Panc1 (cell line): ENCODE measurements around the gene JAML.

Experiments used
- POLR2AphosphoS5 ChIP-seq: IDR thresholded peaks from 2 replicates; pipeline ENCODE4 v1.6.1; 2012; ENCODE audit warnings: mild to moderate bottlenecking, low read depth, low read length, moderate library complexity
- SIN3A ChIP-seq: IDR thresholded peaks from 2 replicates; pipeline ENCODE4 v1.6.1; 2012; ENCODE audit warnings: low read depth, mild to moderate bottlenecking, low read length, moderate library complexity, borderline replicate concordance; ENCODE audit not compliant: insufficient read depth
- TCF7L2 ChIP-seq: IDR thresholded peaks from 2 replicates; pipeline ENCODE4 v1.6.1; 2011; ENCODE audit warnings: mild to moderate bottlenecking, low read depth, low read length, inconsistent platforms
- TF ChIP-seq, protein P1 (sequence below): fragments of 450-650 bp; IDR thresholded peaks from 2 replicates; pipeline ENCODE4 v1.5.1; 2017; ENCODE audit warnings: mild to moderate bottlenecking
- TF ChIP-seq, protein P2 (sequence below), 2 experiments: IDR thresholded peaks; 2 replicates each; pipeline ENCODE4 v1.6.1; 2011 to 2012; ENCODE audit warnings: low read depth in 2 of 2, control low read depth in 1 of 2, low read length in 1 of 2, mild to moderate bottlenecking in 1 of 2, moderate library complexity in 1 of 2; ENCODE audit not compliant: insufficient read depth in 1 of 2

DNA sequence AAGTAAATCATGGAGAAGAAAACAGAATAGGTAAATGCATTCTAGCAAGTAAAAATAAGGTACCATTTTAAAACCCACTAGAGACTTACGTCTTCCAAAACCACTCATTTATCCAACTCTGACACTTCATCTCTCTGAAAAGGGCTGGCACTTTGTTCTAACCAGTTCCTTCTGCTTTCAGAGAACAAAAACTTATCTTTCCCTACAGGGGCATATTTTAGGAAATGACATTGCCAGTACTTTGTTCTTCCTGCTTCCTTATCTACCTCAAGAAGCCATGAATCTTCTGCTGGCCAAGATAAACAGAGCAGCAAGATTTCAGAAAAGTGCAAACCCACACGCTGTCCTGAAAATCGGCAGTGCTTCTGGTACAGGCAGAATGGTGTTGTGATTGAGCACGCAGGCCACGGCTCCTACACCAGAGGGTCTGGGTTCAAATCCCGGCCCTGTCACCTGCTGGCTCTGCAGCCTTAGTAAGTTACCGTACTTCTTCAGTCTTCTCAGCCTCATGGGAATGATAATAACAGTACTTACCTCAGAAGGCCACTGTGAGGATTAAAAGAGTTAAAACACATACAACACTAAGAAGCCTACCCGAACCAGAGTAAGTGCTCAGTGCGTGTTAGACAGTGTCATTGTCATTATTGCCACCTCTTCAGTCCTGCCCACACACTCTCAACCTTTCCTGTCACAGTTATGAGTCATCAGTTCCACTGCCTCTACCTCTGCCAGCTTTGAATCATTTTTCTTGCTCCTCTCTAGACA lies 16.4 kb upstream of the JAML start:
- TF ChIP-seq, protein P1, sequence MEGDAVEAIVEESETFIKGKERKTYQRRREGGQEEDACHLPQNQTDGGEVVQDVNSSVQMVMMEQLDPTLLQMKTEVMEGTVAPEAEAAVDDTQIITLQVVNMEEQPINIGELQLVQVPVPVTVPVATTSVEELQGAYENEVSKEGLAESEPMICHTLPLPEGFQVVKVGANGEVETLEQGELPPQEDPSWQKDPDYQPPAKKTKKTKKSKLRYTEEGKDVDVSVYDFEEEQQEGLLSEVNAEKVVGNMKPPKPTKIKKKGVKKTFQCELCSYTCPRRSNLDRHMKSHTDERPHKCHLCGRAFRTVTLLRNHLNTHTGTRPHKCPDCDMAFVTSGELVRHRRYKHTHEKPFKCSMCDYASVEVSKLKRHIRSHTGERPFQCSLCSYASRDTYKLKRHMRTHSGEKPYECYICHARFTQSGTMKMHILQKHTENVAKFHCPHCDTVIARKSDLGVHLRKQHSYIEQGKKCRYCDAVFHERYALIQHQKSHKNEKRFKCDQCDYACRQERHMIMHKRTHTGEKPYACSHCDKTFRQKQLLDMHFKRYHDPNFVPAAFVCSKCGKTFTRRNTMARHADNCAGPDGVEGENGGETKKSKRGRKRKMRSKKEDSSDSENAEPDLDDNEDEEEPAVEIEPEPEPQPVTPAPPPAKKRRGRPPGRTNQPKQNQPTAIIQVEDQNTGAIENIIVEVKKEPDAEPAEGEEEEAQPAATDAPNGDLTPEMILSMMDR, result no peak
- TF ChIP-seq POLR2AphosphoS5 (no peak), SIN3A (no peak), TCF7L2 (no peak)
- TF ChIP-seq, protein P2, sequence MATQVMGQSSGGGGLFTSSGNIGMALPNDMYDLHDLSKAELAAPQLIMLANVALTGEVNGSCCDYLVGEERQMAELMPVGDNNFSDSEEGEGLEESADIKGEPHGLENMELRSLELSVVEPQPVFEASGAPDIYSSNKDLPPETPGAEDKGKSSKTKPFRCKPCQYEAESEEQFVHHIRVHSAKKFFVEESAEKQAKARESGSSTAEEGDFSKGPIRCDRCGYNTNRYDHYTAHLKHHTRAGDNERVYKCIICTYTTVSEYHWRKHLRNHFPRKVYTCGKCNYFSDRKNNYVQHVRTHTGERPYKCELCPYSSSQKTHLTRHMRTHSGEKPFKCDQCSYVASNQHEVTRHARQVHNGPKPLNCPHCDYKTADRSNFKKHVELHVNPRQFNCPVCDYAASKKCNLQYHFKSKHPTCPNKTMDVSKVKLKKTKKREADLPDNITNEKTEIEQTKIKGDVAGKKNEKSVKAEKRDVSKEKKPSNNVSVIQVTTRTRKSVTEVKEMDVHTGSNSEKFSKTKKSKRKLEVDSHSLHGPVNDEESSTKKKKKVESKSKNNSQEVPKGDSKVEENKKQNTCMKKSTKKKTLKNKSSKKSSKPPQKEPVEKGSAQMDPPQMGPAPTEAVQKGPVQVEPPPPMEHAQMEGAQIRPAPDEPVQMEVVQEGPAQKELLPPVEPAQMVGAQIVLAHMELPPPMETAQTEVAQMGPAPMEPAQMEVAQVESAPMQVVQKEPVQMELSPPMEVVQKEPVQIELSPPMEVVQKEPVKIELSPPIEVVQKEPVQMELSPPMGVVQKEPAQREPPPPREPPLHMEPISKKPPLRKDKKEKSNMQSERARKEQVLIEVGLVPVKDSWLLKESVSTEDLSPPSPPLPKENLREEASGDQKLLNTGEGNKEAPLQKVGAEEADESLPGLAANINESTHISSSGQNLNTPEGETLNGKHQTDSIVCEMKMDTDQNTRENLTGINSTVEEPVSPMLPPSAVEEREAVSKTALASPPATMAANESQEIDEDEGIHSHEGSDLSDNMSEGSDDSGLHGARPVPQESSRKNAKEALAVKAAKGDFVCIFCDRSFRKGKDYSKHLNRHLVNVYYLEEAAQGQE (IDR thresholded peaks at IDR 0.05; ENCODE audit: insufficient read depth in 1 of 2, low read depth in 2 of 2, low read length in 1 of 2), result no peak
